Endodermal cell (in vitro differentiated cells): ENCODE measurements around the gene SPP2. TPM values are rescaled to one million over a fixed set of nuclear protein-coding genes. Genes with fewer than 3 reads are reported as not detected.

Experiments used
- DNase-seq: peaks from one replicate; pipeline ENCODE4 v3.0.0-alpha.2; 2017
- H3K27ac ChIP-seq: 2 replicates; pipeline ENCODE4 v1.5.1; 2013; ENCODE audit warnings: mild to moderate bottlenecking, low read depth, low read length, moderate library complexity
- H3K27me3 ChIP-seq: 2 replicates; pipeline ENCODE4 v1.6.1; 2013; ENCODE audit warnings: mild to moderate bottlenecking, low read length, moderate library complexity; ENCODE audit not compliant: insufficient read depth, control insufficient read depth, poor library complexity, severe bottlenecking
- H3K36me3 ChIP-seq: 2 replicates; pipeline ENCODE4 v1.7.0; 2013; ENCODE audit warnings: mild to moderate bottlenecking, low read length, moderate library complexity; ENCODE audit not compliant: control insufficient read depth, insufficient read depth
- H3K4me1 ChIP-seq: one replicate; pipeline ENCODE4 v1.7.0; 2013; ENCODE audit warnings: low read length; ENCODE audit not compliant: control insufficient read depth, insufficient read depth
- H3K4me3 ChIP-seq: 2 replicates; pipeline ENCODE4 v1.5.1; 2013; ENCODE audit warnings: mild to moderate bottlenecking, low read length, moderate library complexity
- H3K9ac ChIP-seq: 2 replicates; pipeline ENCODE4 v1.6.1; 2013; ENCODE audit warnings: mild to moderate bottlenecking, low read length, moderate library complexity; ENCODE audit not compliant: poor library complexity, severe bottlenecking; ENCODE audit errors: extremely low read depth
- H3K9me3 ChIP-seq: 2 replicates; pipeline ENCODE4 v1.6.1; 2013; ENCODE audit warnings: mild to moderate bottlenecking, low read length, moderate library complexity; ENCODE audit not compliant: control insufficient read depth
- H3K27ac Mint-ChIP-seq: 2 replicates; pipeline ENCODE4 v1.8.0; 2020; ENCODE audit warnings: mixed read lengths
- H3K27me3 Mint-ChIP-seq: 2 replicates; pipeline ENCODE4 v1.8.0; 2021; ENCODE audit warnings: mild to moderate bottlenecking, mixed read lengths; ENCODE audit not compliant: insufficient read depth
- H3K36me3 Mint-ChIP-seq: 2 replicates; pipeline ENCODE4 v1.8.0; 2020; ENCODE audit warnings: low read depth, mixed read lengths
- H3K4me1 Mint-ChIP-seq: 2 replicates; pipeline ENCODE4 v1.8.0; 2020; ENCODE audit warnings: mixed read lengths
- H3K4me3 Mint-ChIP-seq: 2 replicates; pipeline ENCODE4 v1.8.0; 2020; ENCODE audit warnings: mild to moderate bottlenecking, moderate library complexity, mixed read lengths
- H3K9me3 Mint-ChIP-seq: 2 replicates; pipeline ENCODE4 v1.8.0; 2020; ENCODE audit warnings: mild to moderate bottlenecking, mixed read lengths
- WGBS, 2 experiments: methylation state at CpG; one replicate each; pipeline versions ENCODE4 v1.1.5 to v1.1.7; 2013; ENCODE audit warnings: missing lambda C conversion rate in 2 of 2, mixed read lengths in 1 of 2; ENCODE audit not compliant: insufficient coverage in 1 of 2, insufficient read length in 1 of 2; 5-methylcytosine and 5-hydroxymethylcytosine counted together
- total RNA-seq, 2 donors: library from RNA; stranded (reverse); fragmentation: NEBNext Ultra II Directional in 1 of 2; extraction: Animal tissue kit (Norgen Biotek cat#: 25700) in 1 of 2; gene quantifications; 2 replicates in 1 of 2; 3 replicates in 1 of 2; pipeline ENCODE4 v1.2.1, GENCODE V29; 2021
- TF ChIP-seq, protein P1 (sequence below): fragments of 200-600 bp; sonication (generic); conservative IDR thresholded peaks from 2 replicates; pipeline ENCODE4 v1.5.0; 2021; ENCODE audit warnings: antibody characterized with exemption, mild to moderate bottlenecking

The SPP2 gene
- total RNA-seq, 2 donors from 2014 or later = not detected

DNA sequence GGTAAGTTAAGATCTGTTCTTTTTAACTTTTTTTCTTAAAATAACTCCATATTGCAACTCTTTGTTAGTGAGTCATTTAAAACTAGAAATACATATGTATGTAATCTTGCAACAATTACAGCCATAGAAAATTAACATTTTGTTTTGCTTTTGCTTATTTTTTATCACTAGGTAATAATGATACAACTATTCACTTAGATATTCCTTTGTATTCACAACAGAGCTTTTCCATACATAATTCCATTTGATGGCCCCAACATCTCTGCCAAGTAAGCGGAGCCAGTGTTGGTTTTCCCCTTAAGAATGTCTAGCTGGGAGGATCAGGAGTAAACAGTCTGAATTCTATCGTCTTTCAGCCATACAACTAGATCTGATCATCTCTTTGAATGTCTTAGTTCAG, 16.1 kb downstream of the SPP2 start:
- no peak overlapping the region for H3K4me3 ChIP-seq
- TF ChIP-seq, protein P1, sequence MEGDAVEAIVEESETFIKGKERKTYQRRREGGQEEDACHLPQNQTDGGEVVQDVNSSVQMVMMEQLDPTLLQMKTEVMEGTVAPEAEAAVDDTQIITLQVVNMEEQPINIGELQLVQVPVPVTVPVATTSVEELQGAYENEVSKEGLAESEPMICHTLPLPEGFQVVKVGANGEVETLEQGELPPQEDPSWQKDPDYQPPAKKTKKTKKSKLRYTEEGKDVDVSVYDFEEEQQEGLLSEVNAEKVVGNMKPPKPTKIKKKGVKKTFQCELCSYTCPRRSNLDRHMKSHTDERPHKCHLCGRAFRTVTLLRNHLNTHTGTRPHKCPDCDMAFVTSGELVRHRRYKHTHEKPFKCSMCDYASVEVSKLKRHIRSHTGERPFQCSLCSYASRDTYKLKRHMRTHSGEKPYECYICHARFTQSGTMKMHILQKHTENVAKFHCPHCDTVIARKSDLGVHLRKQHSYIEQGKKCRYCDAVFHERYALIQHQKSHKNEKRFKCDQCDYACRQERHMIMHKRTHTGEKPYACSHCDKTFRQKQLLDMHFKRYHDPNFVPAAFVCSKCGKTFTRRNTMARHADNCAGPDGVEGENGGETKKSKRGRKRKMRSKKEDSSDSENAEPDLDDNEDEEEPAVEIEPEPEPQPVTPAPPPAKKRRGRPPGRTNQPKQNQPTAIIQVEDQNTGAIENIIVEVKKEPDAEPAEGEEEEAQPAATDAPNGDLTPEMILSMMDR = no peak
- H3K4me1 Mint-ChIP-seq = no peaks in the 10 kb centered on the region
- no peak overlapping the region for H3K9ac ChIP-seq
- H3K4me1 ChIP-seq = no peaks in the 10 kb centered on the region
- no peaks in the 10 kb centered on the region for H3K36me3 Mint-ChIP-seq
- no peaks in the 10 kb centered on the region for H3K27me3 ChIP-seq
- no peak overlapping the region for H3K27ac Mint-ChIP-seq
- peaks cover 13% of the 10 kb centered on the region for H3K9me3 Mint-ChIP-seq
- no peaks in the 10 kb centered on the region for H3K9me3 ChIP-seq
- H3K27ac ChIP-seq = no peak overlapping the region
- DNase-seq = no peak
- H3K36me3 ChIP-seq = no peaks in the 10 kb centered on the region
- no peaks in the 10 kb centered on the region for H3K27me3 Mint-ChIP-seq
- WGBS, 2 experiments = 80 to 88% methylated on average over 2 of the region's 2 CpGs
- no peak overlapping the region for H3K4me3 Mint-ChIP-seq

DNA sequence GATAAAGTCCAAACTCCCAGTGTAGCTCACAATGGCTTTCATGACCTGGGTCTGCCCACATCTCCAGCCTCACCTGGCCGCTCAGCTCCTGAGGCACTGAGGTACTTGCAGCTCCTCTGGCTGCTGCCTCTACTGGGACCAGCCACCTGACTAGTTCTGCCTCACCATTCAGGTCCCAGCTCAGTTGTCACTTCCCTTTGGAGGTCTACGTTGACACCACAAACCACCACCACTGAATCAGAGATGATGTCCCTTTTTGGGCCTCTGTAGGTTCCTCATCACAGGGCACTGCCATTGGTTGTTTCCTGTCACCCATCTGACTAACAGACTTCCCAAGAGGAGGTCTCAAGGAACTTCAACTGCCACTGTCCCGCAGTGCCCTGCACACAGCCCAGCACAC, 21.2 kb downstream of the SPP2 start:
- Mint-ChIP-seq H3K27ac (no peak overlapping the region), H3K36me3 (no peaks in the 10 kb centered on the region), H3K27me3 (no peaks in the 10 kb centered on the region), H3K4me3 (no peak overlapping the region), H3K4me1 (no peaks in the 10 kb centered on the region), H3K9me3 (peaks cover 13% of the 10 kb centered on the region)
- Histone ChIP-seq H3K4me1 (no peaks in the 10 kb centered on the region), H3K36me3 (no peaks in the 10 kb centered on the region), H3K27ac (no peak overlapping the region), H3K9me3 (no peaks in the 10 kb centered on the region), H3K27me3 (no peaks in the 10 kb centered on the region), H3K9ac (no peak overlapping the region), H3K4me3 (no peak overlapping the region)
- 86 to 87% methylated on average over 2 to 3 of the region's 3 CpGs for WGBS, 2 experiments
- TF ChIP-seq, protein P1 = no peak
- no peak for DNase-seq

DNA sequence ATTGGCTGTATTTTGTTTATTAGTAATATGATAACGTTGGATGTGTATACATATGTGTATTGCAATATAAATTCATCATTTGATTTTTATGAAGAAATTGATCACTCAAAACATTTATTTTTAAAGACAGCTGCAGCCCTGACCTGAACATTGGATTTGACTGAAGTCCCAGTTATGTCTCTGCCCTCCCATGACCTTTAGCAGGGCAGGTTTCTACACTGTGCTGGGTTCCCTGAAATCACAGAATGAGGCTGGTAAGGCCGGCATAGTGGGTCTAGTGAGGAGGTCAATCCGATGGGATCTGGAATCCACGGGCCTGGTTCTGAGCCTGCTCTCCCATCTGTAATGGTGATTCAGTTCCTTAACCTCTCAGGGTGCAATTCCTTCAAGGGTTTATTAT, 22.0 kb downstream of the SPP2 start:
- H3K9ac ChIP-seq = no peak overlapping the region
- no peak overlapping the region for H3K4me3 Mint-ChIP-seq
- H3K4me1 ChIP-seq = no peaks in the 10 kb centered on the region
- H3K9me3 ChIP-seq = no peaks in the 10 kb centered on the region
- TF ChIP-seq, protein P1 = no peak
- H3K27ac ChIP-seq = no peak overlapping the region
- H3K27ac Mint-ChIP-seq = no peak overlapping the region
- H3K36me3 Mint-ChIP-seq = no peaks in the 10 kb centered on the region
- whole genome bisulfite sequencing, 2 experiments = 83% methylated on average over 4 of the region's 4 CpGs; no CpG with 5 or more reads in 1 of the 2 experiments
- H3K27me3 Mint-ChIP-seq = no peaks in the 10 kb centered on the region
- no peak overlapping the region for H3K4me3 ChIP-seq
- DNase-seq = no peak
- no peaks in the 10 kb centered on the region for H3K36me3 ChIP-seq
- H3K4me1 Mint-ChIP-seq = no peaks in the 10 kb centered on the region
- peaks cover 13% of the 10 kb centered on the region for H3K9me3 Mint-ChIP-seq
- H3K27me3 ChIP-seq = no peaks in the 10 kb centered on the region
